ENCODE results near the gene ZGPAT.
"Not testable (repeated sequence)": the region's sequence is repeated elsewhere in the genome, so short reads cannot be mapped to it uniquely, and the experiment has no call there.

ZGPAT gene

GRCh38 chr20:63766695-63767426 is 59.0 kb downstream of the ZGPAT start:
- DNase-seq = no peak

DNA sequence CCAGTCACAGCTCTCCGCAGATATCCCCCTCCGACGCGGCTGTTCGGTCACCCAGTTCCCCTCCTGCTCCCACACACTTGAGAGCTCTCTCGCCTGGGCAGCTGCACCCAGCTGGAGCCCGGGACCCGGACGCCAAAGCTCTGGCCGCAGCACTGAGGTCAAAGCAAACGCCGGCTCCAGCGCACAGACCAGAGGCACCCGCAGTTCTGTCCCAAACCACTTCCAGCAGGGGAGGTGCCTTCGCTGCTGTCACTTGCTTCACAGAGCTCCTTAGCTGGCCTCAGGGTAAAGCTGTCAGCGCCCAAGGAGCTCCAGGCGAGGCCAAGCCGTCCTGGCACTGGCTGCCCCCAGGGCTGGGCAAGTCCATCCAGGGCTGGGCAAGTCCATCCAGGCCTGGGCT is 59.6 kb downstream of the ZGPAT start:
- no peak for DNase-seq

DNA sequence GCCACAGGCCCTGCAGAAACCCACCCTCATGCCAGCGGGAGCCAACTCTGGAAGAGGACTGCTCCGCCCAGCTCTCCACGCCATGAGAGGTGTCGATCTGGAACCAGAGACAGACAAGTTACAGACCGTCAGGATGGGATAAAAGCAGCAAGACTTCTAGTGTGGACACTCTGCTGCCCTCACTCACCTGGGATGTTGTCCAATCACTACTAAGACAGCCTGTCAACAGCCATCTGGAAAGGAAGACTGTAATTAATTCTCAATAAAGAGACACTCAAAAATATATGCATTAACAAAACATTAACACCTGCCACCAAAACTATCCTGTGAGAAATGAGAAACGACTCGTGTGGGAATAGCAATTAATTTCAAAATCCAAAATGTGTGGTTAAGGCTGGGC is 60.0 kb downstream of the ZGPAT start:
- DNase-seq = no peak

DNA sequence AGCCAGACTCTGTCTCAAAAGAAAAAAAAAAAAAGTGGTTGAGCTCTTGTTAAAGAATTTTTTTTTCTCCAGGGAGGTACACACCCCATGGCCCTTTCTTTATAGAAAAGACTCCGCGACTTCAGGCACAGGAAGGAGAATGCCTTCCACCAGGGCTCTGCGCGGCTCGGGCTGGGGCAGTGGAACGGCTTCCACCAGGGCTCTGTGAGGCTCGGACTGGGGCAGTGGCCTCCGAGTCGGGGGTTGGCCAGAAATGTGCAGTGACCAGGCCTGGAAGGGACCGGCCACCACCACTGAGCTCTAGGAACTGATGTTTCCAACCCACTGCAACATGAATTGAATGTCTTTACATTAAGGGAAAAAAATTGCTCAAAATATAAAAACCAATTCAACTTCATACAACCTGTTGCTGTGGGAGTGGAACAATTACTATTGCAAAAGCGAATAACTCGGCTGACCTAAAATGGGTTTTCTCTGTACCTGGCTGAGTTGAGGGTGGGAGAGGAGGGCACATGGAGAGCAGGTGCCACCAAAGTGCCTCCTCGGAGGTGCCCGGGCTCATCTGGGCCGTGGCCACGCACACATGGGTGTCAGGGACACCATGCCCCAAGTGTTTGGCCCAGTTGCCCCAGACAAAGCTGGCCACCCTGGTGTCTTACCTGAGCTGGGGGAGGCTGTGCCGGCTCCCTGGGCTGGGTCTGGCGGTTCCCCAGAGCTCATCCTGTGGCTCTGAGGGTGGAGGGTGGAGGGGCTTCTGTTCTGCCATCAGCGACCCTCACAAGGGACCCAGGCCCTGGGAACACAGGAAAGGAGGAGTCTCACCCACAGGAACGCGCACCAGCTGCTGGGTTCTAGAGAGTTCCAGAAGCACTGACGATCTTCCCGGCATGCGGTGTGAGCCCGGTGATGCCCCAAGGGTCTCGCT is 61.0 kb downstream of the ZGPAT start:
- no peak for DNase-seq

DNA sequence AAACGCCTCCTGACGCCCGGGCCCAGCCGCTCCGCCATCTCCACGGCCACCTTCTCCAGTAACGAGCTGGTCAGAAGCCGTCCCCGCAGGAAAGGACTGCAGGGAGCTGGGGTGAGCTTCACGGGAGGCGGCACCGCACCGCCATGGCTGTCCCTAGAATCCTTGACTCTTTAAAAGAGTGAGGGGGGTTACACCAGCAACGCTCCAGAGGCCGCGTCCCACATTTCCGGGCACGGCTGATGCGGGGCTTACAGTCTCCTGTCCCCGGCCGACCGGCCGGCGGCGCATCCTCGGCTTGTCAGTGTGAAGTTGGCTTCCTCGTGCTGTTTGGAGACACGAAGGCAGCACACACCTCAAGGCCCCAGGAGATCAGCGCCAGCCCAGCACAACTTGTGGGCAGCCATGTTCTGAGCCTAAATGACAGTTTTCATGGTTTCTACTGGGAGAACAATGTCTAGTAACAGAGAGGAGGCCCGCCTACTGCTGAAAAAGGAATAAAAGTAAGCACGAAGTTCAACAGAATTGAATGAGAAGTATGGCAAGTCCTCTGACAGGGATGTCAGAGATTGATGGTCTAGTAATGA is 62.1 kb downstream of the ZGPAT start:
- DNase-seq = no peak

- no peak for DNase-seq
Observed at GRCh38 chr20:63771046-63771707, 63.3 kb downstream of the ZGPAT start.

- DNase-seq = no peak
Observed at GRCh38 chr20:63772781-63773518, 65.1 kb downstream of the ZGPAT start.

DNA sequence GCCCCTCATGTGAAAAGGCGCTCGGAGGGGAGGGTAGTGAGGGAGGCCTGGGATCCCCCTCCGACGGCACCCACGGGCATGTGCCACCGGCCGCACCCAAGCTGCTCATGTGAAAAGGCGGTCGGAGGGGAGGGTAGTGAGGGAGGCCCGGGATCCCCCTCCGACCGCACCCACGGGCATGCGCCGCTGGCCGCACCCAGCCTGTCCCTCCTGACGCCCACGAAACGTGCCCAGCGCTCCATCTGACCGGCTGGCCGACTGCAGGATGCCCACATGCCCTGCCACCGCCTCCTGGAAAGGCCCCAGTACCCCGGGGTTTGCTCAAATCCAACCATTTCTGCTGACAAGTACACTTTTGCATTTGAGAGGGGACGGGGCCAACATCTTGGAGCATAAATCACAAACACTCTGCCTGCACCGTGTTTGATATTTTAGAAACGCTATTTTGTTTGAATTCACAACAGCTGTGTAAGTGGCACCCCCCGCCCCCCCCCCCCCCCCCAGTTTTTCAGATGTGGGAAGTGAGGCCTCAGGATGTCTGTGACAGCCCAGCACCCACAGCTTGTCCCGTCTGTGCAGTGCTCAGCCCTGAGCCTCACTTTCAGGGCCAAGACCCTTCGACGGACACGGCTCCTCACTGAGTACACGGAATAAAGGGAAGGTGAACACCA is 65.9 kb downstream of the ZGPAT start:
- DNase-seq = no peak

GRCh38 chr20:63774306-63774705 is 66.5 kb downstream of the ZGPAT start:
- DNase-seq = no peak

GRCh38 chr20:63775096-63775978 is 67.5 kb downstream of the ZGPAT start:
- no peak for DNase-seq

- DNase-seq = not testable (repeated sequence)
Observed at GRCh38 chr20:63776875-63777274, 69.0 kb downstream of the ZGPAT start.

DNA sequence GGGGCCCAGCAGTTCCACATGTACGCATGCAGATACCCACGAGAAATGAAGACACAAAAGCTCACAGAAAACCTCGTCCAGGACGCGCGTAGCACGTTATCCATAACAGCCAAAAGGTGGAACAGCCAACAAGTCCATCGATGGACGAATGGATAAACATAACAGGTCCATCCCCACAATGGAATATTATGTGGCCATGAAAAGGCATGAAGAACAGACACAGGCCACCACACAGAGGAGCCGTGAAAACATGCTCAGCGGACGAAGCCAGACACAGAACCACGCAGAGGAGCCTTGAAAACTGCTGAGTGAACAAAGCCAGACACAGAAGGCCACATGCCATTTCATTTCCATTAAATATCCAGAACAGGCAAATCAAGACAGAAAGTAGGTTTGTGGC is 69.8 kb downstream of the ZGPAT start:
- no peak for DNase-seq

- no peak for DNase-seq
Observed at GRCh38 chr20:63778034-63778752, 70.4 kb downstream of the ZGPAT start.

DNA sequence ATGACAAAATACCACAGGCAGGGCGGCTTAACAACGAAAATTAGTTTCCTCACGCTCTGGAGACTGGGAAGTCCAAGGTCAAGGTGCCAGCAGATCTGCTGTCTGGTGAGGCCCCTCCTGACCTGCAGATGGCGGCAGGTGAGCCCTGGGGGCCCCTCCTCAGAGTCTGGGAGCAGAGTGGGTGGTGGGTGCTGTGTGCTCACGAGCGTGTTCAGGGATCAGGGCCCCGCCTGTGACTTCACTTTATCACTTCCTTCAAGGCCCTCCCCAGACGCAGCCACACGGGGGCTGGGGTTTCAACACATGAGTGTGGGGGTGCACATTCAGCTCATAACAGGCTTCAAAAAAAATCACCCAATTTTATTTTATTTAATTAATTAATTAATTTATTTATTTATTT is 71.0 kb downstream of the ZGPAT start:
- DNase-seq = no peak

GRCh38 chr20:63781181-63781580 is 73.3 kb downstream of the ZGPAT start:
- DNase-seq = no peak

GRCh38 chr20:63782051-63782471 is 74.2 kb downstream of the ZGPAT start:
- no peak for DNase-seq

GRCh38 chr20:63782521-63782971 is 74.7 kb downstream of the ZGPAT start:
- no peak for DNase-seq

- DNase-seq = no peak
Observed at GRCh38 chr20:63783970-63784369, 76.1 kb downstream of the ZGPAT start.

GRCh38 chr20:63785691-63786131 is 77.9 kb downstream of the ZGPAT start:
- no peak for DNase-seq
